Stomach smooth muscle (tissue), 2 donors: Measurements from ENCODE around the gene HLX.

Source experiments
- H3K27ac ChIP-seq: one replicate; pipeline ENCODE4 v1.7.0; 2013; ENCODE audit warnings: mild to moderate bottlenecking, low read length, inconsistent platforms
- H3K27me3 ChIP-seq, 2 donors: one replicate each; pipeline ENCODE4 v1.7.0; 2013; ENCODE audit warnings: low read length in 2 of 2; ENCODE audit not compliant: insufficient read depth in 2 of 2, control insufficient read depth in 1 of 2
- H3K36me3 ChIP-seq, 2 donors: one replicate each; pipeline ENCODE4 v1.7.0; 2013; ENCODE audit warnings: low read length in 2 of 2; ENCODE audit not compliant: control insufficient read depth in 2 of 2, insufficient read depth in 2 of 2
- H3K4me1 ChIP-seq: one replicate; pipeline ENCODE4 v1.7.0; 2013; ENCODE audit warnings: low read length; ENCODE audit not compliant: control insufficient read depth, insufficient read depth
- H3K4me3 ChIP-seq, 2 donors: one replicate each; pipeline ENCODE4 v1.7.0; 2013; ENCODE audit warnings: low read length in 2 of 2
- H3K9ac ChIP-seq, 2 donors: one replicate each; pipeline ENCODE4 v1.7.0; 2013; ENCODE audit warnings: low read length in 2 of 2, mild to moderate bottlenecking in 1 of 2
- H3K9me3 ChIP-seq, 2 donors: one replicate each; pipeline ENCODE4 v1.7.0; 2013; ENCODE audit warnings: low read length in 2 of 2; ENCODE audit not compliant: control insufficient read depth in 2 of 2
- donor health status: healthy.
- donor health status: Pancreatic carcinoma.

Gene HLX

DNA sequence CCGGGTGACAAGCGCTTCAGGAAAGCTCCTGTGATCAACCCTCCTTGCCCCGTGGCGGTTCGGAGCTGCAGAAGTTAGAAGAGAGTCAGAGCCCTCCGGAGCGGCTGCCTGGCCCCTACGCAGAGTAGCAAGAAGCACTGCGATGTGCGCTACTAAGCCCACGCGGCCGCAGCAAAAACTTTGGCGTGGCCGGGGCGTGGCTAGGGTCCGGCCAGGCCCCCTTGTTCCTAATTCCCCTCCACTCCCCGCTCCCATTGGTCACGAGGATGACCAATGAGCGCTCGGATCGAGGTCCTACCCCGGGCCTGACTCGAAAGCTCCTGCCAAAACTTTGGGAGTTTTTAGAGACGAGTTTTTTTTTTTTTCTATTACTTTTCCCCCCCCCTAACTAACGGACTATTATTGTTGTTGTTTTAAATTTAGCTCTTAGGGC, at the start of gene HLX:
HLX (plus strand) TSS at position 368 of the 433 bp plus-strand sequence. CDS start 415 bp downstream, outside the sequence.
- Histone ChIP-seq H3K4me1 (peaks cover 33% of the 10 kb centered on the region), H3K27ac (peak within 1 kb of the TSS; percentile 49), H3K36me3 (no peaks in the 10 kb centered on the region), H3K4me3 (peak within 1 kb of the TSS; percentile 58 to 75), H3K9ac (peak within 1 kb of the TSS; percentile 47 to 54), H3K27me3 (peaks cover 52 to 65% of the 10 kb centered on the region in 2 donors), H3K9me3 (no peaks in the 10 kb centered on the region)

DNA sequence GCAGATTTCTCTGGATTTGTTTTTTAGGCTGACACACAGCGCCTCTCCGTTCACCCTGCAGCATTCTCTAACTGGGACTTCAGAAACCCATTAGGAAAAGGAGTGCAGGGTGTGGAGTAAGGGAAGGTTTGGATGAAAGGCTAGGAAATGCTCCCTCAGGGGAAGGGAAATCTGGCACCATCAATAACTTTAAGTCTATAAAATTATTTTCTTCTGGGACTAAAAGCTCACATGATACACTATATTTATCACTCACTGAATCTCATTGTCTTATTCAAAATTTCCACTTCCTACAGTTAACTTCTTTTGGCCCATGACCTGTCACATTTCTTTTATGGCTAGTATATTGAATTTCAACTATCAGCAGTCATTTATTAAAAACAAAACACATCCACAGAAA, 45.8 kb upstream of the HLX start:
- Histone ChIP-seq H3K4me3 (no peak overlapping the region), H3K9ac (no peak overlapping the region), H3K9me3 (peaks cover 0 to 10% of the 10 kb centered on the region in 2 donors), H3K4me1 (no peaks in the 10 kb centered on the region), H3K27ac (no peak overlapping the region), H3K27me3 (peaks cover 0 to 7% of the 10 kb centered on the region in 2 donors), H3K36me3 (no peaks in the 10 kb centered on the region)

GRCh38 chr1:220834155-220834870, 44.9 kb upstream of the HLX start:
- H3K9ac ChIP-seq = no peak overlapping the region
- H3K4me3 ChIP-seq = no peak overlapping the region
- H3K36me3 ChIP-seq = no peaks in the 10 kb centered on the region
- no peaks in the 10 kb centered on the region for H3K4me1 ChIP-seq
- H3K9me3 ChIP-seq = peaks cover 0 to 10% of the 10 kb centered on the region in 2 donors
- no peak overlapping the region for H3K27ac ChIP-seq
- H3K27me3 ChIP-seq = peaks cover 0 to 5% of the 10 kb centered on the region in 2 donors

DNA sequence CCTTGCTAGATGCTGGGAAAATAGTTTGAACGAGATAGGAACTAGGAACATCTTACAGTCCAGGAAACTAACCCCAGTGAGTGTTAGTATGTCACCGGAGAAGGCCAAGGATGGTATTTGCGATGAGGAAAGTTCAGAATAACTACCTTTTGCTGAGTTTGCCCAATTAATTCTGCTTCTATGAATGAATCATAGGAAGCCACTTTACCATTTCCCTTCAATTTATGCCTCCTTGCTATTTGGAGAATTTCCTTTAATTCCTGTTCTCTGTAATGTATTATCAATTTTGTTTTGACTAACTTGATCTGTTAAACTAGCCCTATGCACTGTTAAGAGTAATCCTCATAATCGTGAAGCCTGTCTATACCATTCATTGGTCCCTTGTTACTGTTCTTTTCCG, 40.7 kb upstream of the HLX start:
- no peaks in the 10 kb centered on the region for H3K4me1 ChIP-seq
- no peaks in the 10 kb centered on the region for H3K9me3 ChIP-seq
- no peak overlapping the region for H3K27ac ChIP-seq
- no peak overlapping the region for H3K9ac ChIP-seq
- H3K4me3 ChIP-seq = no peak overlapping the region
- H3K36me3 ChIP-seq = no peaks in the 10 kb centered on the region
- no peaks in the 10 kb centered on the region for H3K27me3 ChIP-seq

DNA sequence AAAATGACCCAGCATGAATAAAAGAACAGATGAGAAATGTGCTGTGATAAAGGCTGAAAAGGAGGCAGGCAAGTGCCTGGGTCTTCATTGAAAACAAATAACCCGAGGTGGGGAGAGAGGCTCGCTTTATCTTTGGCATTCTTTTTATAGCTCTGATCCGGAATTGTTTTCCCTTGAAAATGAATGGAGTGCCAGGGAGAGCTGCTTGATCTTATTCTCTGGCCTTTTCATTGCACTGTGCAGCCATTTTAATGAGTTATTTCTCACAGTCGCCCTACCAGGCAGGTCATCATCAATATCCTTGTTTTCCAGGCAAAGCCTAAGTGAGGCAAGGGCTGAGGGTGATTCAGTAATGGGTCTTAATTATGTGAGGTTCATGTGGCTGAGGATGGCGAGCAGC, 39.8 kb upstream of the HLX start:
- H3K4me1 ChIP-seq = no peaks in the 10 kb centered on the region
- H3K27ac ChIP-seq = no peak overlapping the region
- no peaks in the 10 kb centered on the region for H3K36me3 ChIP-seq
- H3K27me3 ChIP-seq = no peaks in the 10 kb centered on the region
- no peaks in the 10 kb centered on the region for H3K9me3 ChIP-seq
- no peak overlapping the region for H3K4me3 ChIP-seq
- no peak overlapping the region for H3K9ac ChIP-seq

GRCh38 chr1:220841293-220841692, 38.0 kb upstream of the HLX start:
- Histone ChIP-seq H3K9me3 (no peaks in the 10 kb centered on the region), H3K4me3 (no peak overlapping the region), H3K36me3 (no peaks in the 10 kb centered on the region), H3K27me3 (no peaks in the 10 kb centered on the region), H3K4me1 (no peaks in the 10 kb centered on the region), H3K27ac (no peak overlapping the region), H3K9ac (no peak overlapping the region)

DNA sequence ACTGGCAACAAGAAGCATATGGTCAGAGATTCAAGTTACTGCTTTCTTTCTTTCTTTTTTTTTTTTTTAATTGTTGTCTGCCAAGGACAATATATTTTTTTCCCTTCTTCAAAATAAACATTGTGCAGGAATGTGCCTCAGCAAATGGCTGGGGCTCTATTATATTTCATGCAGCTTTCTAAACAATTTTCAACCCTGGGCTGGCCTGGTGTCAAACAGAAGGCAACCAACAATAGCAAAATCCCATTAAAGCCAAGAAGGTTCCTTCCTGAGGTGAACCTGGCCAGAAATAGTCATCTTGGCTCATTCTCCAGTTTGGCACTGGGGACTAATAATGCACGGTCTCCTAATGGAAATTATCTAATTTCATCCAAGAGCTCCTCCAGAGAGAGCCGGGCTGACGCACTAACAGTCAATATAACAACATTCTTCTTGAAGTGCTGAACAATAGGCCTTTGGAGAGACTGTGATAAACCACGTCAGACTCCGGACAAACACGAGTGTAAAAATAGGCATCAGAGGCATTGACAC, 35.7 kb upstream of the HLX start:
- H3K9ac ChIP-seq = no peak overlapping the region
- H3K27ac ChIP-seq = no peak overlapping the region
- no peaks in the 10 kb centered on the region for H3K36me3 ChIP-seq
- H3K4me1 ChIP-seq = no peaks in the 10 kb centered on the region
- no peak overlapping the region for H3K4me3 ChIP-seq
- H3K9me3 ChIP-seq = no peaks in the 10 kb centered on the region
- H3K27me3 ChIP-seq = no peaks in the 10 kb centered on the region

GRCh38 chr1:220852408-220852807, 26.8 kb upstream of the HLX start:
- Histone ChIP-seq H3K4me1 (no peaks in the 10 kb centered on the region), H3K27ac (no peak overlapping the region), H3K9ac (no peak overlapping the region), H3K4me3 (no peak overlapping the region), H3K36me3 (no peaks in the 10 kb centered on the region), H3K27me3 (no peaks in the 10 kb centered on the region), H3K9me3 (peaks cover 0 to 12% of the 10 kb centered on the region in 2 donors)

DNA sequence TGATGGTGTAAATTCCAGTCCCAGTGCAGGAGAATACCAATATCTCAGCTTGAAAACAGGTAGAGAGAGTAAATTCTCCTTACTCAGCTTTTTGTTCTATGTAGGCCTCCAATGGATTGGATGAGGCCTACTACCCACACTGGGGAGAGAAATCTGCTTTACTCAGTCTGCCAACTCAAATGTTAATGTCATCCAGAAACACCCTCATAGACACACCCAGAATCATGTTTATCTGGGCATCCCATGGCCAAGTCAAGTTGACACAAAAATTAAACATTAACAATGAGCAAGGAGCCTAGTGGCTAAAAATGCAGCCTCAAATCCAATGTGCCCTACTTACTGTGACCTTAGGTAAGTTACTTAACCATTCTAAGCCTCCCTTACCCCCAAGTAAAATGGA, 6.9 kb upstream of the HLX start:
- H3K4me1 ChIP-seq = peaks cover under 1% of the 10 kb centered on the region
- H3K36me3 ChIP-seq = no peaks in the 10 kb centered on the region
- no peaks in the 10 kb centered on the region for H3K9me3 ChIP-seq
- H3K4me3 ChIP-seq = no peak overlapping the region
- H3K9ac ChIP-seq = no peak overlapping the region
- H3K27me3 ChIP-seq = peaks cover 6 to 8% of the 10 kb centered on the region in 2 donors
- H3K27ac ChIP-seq = no peak overlapping the region

- Histone ChIP-seq H3K4me1 (peaks cover 2% of the 10 kb centered on the region), H3K36me3 (no peaks in the 10 kb centered on the region), H3K9ac (no peak overlapping the region), H3K9me3 (no peaks in the 10 kb centered on the region), H3K27me3 (peaks cover 14 to 16% of the 10 kb centered on the region in 2 donors), H3K4me3 (no peak overlapping the region), H3K27ac (no peak overlapping the region)
Measured at GRCh38 chr1:220873087-220873486, 6.2 kb upstream of the HLX start.
